Stimulated activated naive CD8-positive, alpha-beta T cell treated with anti-CD3 and anti-CD28 coated beads, Interleukin-15, amount 100 ng/mL, for 72 hours (primary cell): ENCODE data around the gene CDC123.
"Not testable (repeated sequence)": the region's sequence is repeated elsewhere in the genome, so short reads cannot be mapped to it uniquely, and the experiment has no call there.

Source experiments
- ATAC-seq: fragments of 150-1000 bp; cut with Tn5 transposase; 2 replicates; pipeline ENCODE4 v1.10.0; 2021; ENCODE audit warnings: mild to moderate bottlenecking, moderate library complexity
- DNase-seq, 2 donors: peaks; one replicate each; pipeline ENCODE4 v3.0.0; 2021 to 2022
- H3K27ac Mint-ChIP-seq, 2 donors: one replicate each; pipeline ENCODE4 v1.8.0; 2022; ENCODE audit warnings: mild to moderate bottlenecking in 2 of 2, mixed read lengths in 2 of 2, moderate library complexity in 2 of 2
- H3K27me3 Mint-ChIP-seq: one replicate; pipeline ENCODE4 v1.8.0; 2022; ENCODE audit warnings: mixed read lengths
- H3K4me1 Mint-ChIP-seq: one replicate; pipeline ENCODE4 v1.8.0; 2022; ENCODE audit warnings: mild to moderate bottlenecking, mixed read lengths
- H3K4me3 Mint-ChIP-seq, 2 donors: one replicate each; pipeline ENCODE4 v1.8.0; 2022; ENCODE audit warnings: mild to moderate bottlenecking in 2 of 2, mixed read lengths in 2 of 2, moderate library complexity in 1 of 2
- H3K9me3 Mint-ChIP-seq, 2 donors: one replicate each; pipeline ENCODE4 v1.8.0; 2022; ENCODE audit warnings: mixed read lengths in 2 of 2

The CDC123 gene

GRCh38 chr10:12195603-12196506, at the start of gene CDC123, which contains the start of gene NUDT5:
Gene CDC123 (plus strand): TSS chr10:12196188. CDS start chr10:12196246, 58 bp downstream.
Gene NUDT5 (minus strand): TSS chr10:12195891. CDS start chr10:12186291, 9,600 bp downstream.
- Mint-ChIP-seq H3K27ac (peak within 1 kb of the TSS; percentile 98 to 99), H3K9me3 (no peaks in the 10 kb centered on the region), H3K27me3 (no peaks in the 10 kb centered on the region), H3K4me1 (peaks cover 57% of the 10 kb centered on the region), H3K4me3 (peak within 1 kb of the TSS; percentile 94 to 97)
- DNase-seq = peak; percentile 84 to 88
- ATAC-seq = peak; percentile 98

- no peak for DNase-seq
- no peak for ATAC-seq
- H3K27me3 Mint-ChIP-seq = no peaks in the 10 kb centered on the region
- H3K27ac Mint-ChIP-seq = no peak overlapping the region
- H3K4me1 Mint-ChIP-seq = peaks cover 6% of the 10 kb centered on the region
- no peaks in the 10 kb centered on the region for H3K9me3 Mint-ChIP-seq
- H3K4me3 Mint-ChIP-seq = no peak overlapping the region
These were observed 45.8 kb upstream of the CDC123 start for GRCh38 chr10:12150163-12150562.

- peaks cover 6% of the 10 kb centered on the region for H3K4me1 Mint-ChIP-seq
- H3K27me3 Mint-ChIP-seq = no peaks in the 10 kb centered on the region
- no peaks in the 10 kb centered on the region for H3K9me3 Mint-ChIP-seq
- H3K4me3 Mint-ChIP-seq = no peak overlapping the region
- no peak for ATAC-seq
- no peak for DNase-seq
- peak overlapping the region in 1 of 2 donors; percentile 2 for H3K27ac Mint-ChIP-seq
These were observed 41.5 kb upstream of the CDC123 start for GRCh38 chr10:12154516-12154915.

GRCh38 chr10:12156367-12157123, 39.4 kb upstream of the CDC123 start:
- Mint-ChIP-seq H3K4me3 (no peak overlapping the region), H3K9me3 (no peaks in the 10 kb centered on the region), H3K4me1 (peaks cover 6% of the 10 kb centered on the region), H3K27ac (no peak overlapping the region), H3K27me3 (no peaks in the 10 kb centered on the region)
- DNase-seq (no peak), ATAC-seq (no peak)

GRCh38 chr10:12158111-12158510, 37.9 kb upstream of the CDC123 start:
- DNase-seq (no peak), ATAC-seq (no peak)
- no peaks in the 10 kb centered on the region for H3K27me3 Mint-ChIP-seq
- peaks cover 6% of the 10 kb centered on the region for H3K4me1 Mint-ChIP-seq
- no peak overlapping the region for H3K4me3 Mint-ChIP-seq
- H3K9me3 Mint-ChIP-seq = no peaks in the 10 kb centered on the region
- H3K27ac Mint-ChIP-seq = no peak overlapping the region

GRCh38 chr10:12160664-12161063, 35.3 kb upstream of the CDC123 start:
- no peaks in the 10 kb centered on the region for H3K4me1 Mint-ChIP-seq
- no peak overlapping the region for H3K4me3 Mint-ChIP-seq
- ATAC-seq = no peak
- DNase-seq = no peak
- H3K27me3 Mint-ChIP-seq = no peaks in the 10 kb centered on the region
- H3K9me3 Mint-ChIP-seq = no peaks in the 10 kb centered on the region
- H3K27ac Mint-ChIP-seq = peak overlapping the region in 1 of 2 donors; percentile 67

GRCh38 chr10:12162927-12163326, 33.1 kb upstream of the CDC123 start:
- no peak for ATAC-seq
- Mint-ChIP-seq H3K9me3 (no peaks in the 10 kb centered on the region), H3K4me3 (no peak overlapping the region), H3K27ac (peak overlapping the region in 1 of 2 donors; percentile 63), H3K4me1 (no peaks in the 10 kb centered on the region), H3K27me3 (no peaks in the 10 kb centered on the region)
- no peak for DNase-seq

GRCh38 chr10:12164085-12164484, 31.9 kb upstream of the CDC123 start:
- DNase-seq (no peak), ATAC-seq (no peak)
- no peak overlapping the region for H3K4me3 Mint-ChIP-seq
- H3K9me3 Mint-ChIP-seq = no peaks in the 10 kb centered on the region
- no peaks in the 10 kb centered on the region for H3K4me1 Mint-ChIP-seq
- no peaks in the 10 kb centered on the region for H3K27me3 Mint-ChIP-seq
- H3K27ac Mint-ChIP-seq = peak overlapping the region; percentile 40 to 60

- Mint-ChIP-seq H3K27ac (no peak overlapping the region), H3K4me3 (no peak overlapping the region), H3K9me3 (no peaks in the 10 kb centered on the region), H3K27me3 (no peaks in the 10 kb centered on the region), H3K4me1 (no peaks in the 10 kb centered on the region)
- no peak for DNase-seq
- no peak for ATAC-seq
These were observed 31.0 kb upstream of the CDC123 start for GRCh38 chr10:12165036-12165435.

GRCh38 chr10:12165999-12166775, 29.8 kb upstream of the CDC123 start:
- no peak for ATAC-seq
- H3K9me3 Mint-ChIP-seq = no peaks in the 10 kb centered on the region
- no peak overlapping the region for H3K4me3 Mint-ChIP-seq
- H3K27me3 Mint-ChIP-seq = no peaks in the 10 kb centered on the region
- H3K4me1 Mint-ChIP-seq = no peaks in the 10 kb centered on the region
- H3K27ac Mint-ChIP-seq = peak overlapping the region; percentile 37 to 48
- DNase-seq = no peak

GRCh38 chr10:12171512-12171911, 24.5 kb upstream of the CDC123 start:
- H3K4me1 Mint-ChIP-seq, DNase-seq, ATAC-seq, H3K9me3 Mint-ChIP-seq, H3K27ac Mint-ChIP-seq, H3K27me3 Mint-ChIP-seq, H3K4me3 Mint-ChIP-seq: not testable (repeated sequence)

- H3K9me3 Mint-ChIP-seq = no peaks in the 10 kb centered on the region
- peak overlapping the region; percentile 48 to 89 for H3K27ac Mint-ChIP-seq
- no peak overlapping the region for H3K4me3 Mint-ChIP-seq
- DNase-seq (no peak), ATAC-seq (no peak)
- H3K27me3 Mint-ChIP-seq = no peaks in the 10 kb centered on the region
- peaks cover 21% of the 10 kb centered on the region for H3K4me1 Mint-ChIP-seq
These were observed 18.3 kb upstream of the CDC123 start for GRCh38 chr10:12177642-12178041.

- no peak for DNase-seq
- Mint-ChIP-seq H3K27ac (no peak overlapping the region), H3K27me3 (no peaks in the 10 kb centered on the region), H3K4me1 (peaks cover 21% of the 10 kb centered on the region), H3K4me3 (no peak overlapping the region), H3K9me3 (no peaks in the 10 kb centered on the region)
- ATAC-seq = no peak
These were observed 16.3 kb upstream of the CDC123 start for GRCh38 chr10:12179606-12180170.

- Mint-ChIP-seq H3K4me1 (peaks cover 21% of the 10 kb centered on the region), H3K9me3 (no peaks in the 10 kb centered on the region), H3K27ac (peak overlapping the region in 1 of 2 donors; percentile 78), H3K27me3 (no peaks in the 10 kb centered on the region), H3K4me3 (no peak overlapping the region)
- DNase-seq (no peak), ATAC-seq (no peak)
These were observed 15.6 kb upstream of the CDC123 start for GRCh38 chr10:12180221-12180974.
